ENCODE measurements around the gene SERPINA5. TPM values are rescaled to one million over a fixed set of nuclear protein-coding genes. Genes with fewer than 3 reads are reported as not detected.

Gene SERPINA5
- total RNA-seq, 4 donors from 2014 or later = 6.5 to 28.0 (median 10.2) TPM

DNA sequence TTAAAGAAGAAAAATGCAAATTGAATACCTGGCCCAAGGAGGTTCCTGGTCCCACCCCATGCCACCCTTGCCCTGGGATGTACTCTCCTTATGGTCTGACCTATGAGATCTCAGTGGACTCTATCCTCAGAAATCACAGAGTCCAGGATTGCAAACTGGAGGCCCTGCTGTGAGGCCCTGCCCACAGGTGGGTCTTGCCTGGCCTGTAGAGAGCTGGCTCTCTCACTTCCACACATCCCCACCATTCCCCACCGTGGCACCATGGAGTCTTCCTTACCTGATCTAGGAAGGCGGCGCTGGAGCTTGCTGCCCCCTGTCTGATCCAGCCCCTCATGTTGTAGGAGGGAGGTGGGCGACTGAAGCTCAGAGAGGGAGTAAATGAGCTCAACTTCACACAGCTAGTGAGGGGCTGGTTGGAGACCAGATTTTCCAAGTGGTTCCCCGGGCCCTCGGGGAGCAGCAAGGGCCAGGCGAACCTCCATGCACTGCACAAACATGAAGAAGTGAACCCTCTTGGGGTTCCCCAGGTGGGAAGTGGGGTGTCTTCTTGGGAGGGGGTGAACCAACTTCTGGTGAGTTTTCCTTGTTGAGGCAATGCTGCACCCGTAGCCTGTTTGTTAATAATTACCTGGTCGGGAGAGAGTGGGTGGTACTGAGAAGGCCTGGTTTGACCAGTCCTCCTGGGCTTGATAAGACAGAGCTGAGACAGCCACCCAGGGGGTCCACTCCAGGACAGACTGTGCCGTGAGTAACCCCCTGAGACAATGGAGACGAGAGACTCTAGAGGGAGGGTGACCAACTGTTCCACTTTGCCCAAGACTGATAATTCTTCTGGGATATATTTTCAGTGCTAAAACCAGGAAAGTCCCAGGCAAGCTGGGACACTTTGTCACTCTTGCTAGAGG lies 20.2 kb upstream of the SERPINA5 start, which contains the start of gene SERPINA4:
TSS of gene SERPINA4 (plus strand) at position 692 of the 905 bp plus-strand sequence. CDS start 2,041 bp downstream, outside the sequence.
- H3K27me3 ChIP-seq = no peaks in the 10 kb centered on the region
- 88 to 91% methylated on average over 11 of the region's 11 CpGs for WGBS, 2 donors
- no peak within 1 kb of the TSS for H3K4me3 ChIP-seq
- H3K9me3 ChIP-seq = peaks cover 0 to 5% (median 0%) of the 10 kb centered on the region in 4 donors
- TF ChIP-seq EP300 (IDR thresholded peaks at IDR 0.05) (no peak), CTCF (IDR thresholded peaks at IDR 0.05) (no peak), POLR2A (IDR thresholded peaks at IDR 0.05) (no peak)
- H3K27ac ChIP-seq = no peak within 1 kb of the TSS
- no peaks in the 10 kb centered on the region for H3K36me3 ChIP-seq
- H3K4me1 ChIP-seq = no peaks in the 10 kb centered on the region
- no peak for DNase-seq (ENCODE audit: low spot score in 2 of 2)

DNA sequence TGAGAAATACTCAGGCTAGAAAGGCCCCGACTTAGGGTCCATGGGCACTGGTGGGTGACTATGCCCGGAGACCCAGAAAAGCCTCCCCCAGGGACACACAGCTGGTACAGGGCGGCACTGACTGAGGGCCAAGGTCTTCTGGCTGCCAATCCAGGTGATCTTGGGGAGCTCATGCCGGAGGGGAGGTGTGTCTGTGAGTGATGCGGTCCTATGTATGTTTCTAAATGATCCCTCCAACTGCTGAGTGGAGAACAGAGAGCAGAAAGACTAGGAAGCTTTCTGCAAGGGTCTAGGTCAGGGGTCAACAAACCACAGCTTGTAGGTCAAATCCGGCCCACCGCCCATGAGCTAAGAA lies 19.6 kb upstream of the SERPINA5 start:
- DNase-seq (ENCODE audit: low spot score in 2 of 2) = no peak
- Histone ChIP-seq H3K27ac (no peak overlapping the region), H3K9me3 (peaks cover 0 to 1% (median 0%) of the 10 kb centered on the region in 4 donors), H3K27me3 (no peaks in the 10 kb centered on the region), H3K4me3 (no peak overlapping the region), H3K36me3 (no peaks in the 10 kb centered on the region), H3K4me1 (no peaks in the 10 kb centered on the region)
- TF ChIP-seq POLR2A (IDR thresholded peaks at IDR 0.05) (no peak), CTCF (IDR thresholded peaks at IDR 0.05) (no peak), EP300 (IDR thresholded peaks at IDR 0.05) (no peak)
- 86 to 91% methylated on average over 7 of the region's 7 CpGs for WGBS, 2 donors

DNA sequence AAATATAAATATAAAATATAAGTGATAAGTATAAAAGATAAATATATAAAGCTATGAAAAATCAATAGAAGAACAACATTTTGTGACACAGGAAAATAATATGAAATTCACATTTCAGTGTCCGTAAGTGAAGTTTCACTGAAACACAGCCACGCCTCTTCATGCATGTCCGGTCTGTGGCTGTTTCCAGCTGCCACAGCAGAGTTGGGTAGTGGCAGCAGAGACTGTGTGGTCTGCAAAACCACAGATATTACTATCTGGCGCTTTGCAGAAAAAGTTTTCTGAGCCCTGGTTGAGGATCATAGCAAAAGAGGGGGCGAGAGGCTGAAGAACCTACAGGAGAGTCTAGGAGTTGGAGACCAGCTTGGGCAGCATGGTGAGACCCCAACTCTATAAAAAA lies 19.2 kb upstream of the SERPINA5 start:
- no peak for DNase-seq (ENCODE audit: low spot score in 2 of 2)
- Histone ChIP-seq H3K27me3 (no peaks in the 10 kb centered on the region), H3K4me1 (no peaks in the 10 kb centered on the region), H3K27ac (no peak overlapping the region), H3K36me3 (no peaks in the 10 kb centered on the region), H3K9me3 (no peaks in the 10 kb centered on the region), H3K4me3 (no peak overlapping the region)
- WGBS, 2 donors = 89 to 91% methylated on average over 5 of the region's 5 CpGs
- TF ChIP-seq POLR2A (IDR thresholded peaks at IDR 0.05) (no peak), EP300 (IDR thresholded peaks at IDR 0.05) (no peak), CTCF (IDR thresholded peaks at IDR 0.05) (no peak)

DNA sequence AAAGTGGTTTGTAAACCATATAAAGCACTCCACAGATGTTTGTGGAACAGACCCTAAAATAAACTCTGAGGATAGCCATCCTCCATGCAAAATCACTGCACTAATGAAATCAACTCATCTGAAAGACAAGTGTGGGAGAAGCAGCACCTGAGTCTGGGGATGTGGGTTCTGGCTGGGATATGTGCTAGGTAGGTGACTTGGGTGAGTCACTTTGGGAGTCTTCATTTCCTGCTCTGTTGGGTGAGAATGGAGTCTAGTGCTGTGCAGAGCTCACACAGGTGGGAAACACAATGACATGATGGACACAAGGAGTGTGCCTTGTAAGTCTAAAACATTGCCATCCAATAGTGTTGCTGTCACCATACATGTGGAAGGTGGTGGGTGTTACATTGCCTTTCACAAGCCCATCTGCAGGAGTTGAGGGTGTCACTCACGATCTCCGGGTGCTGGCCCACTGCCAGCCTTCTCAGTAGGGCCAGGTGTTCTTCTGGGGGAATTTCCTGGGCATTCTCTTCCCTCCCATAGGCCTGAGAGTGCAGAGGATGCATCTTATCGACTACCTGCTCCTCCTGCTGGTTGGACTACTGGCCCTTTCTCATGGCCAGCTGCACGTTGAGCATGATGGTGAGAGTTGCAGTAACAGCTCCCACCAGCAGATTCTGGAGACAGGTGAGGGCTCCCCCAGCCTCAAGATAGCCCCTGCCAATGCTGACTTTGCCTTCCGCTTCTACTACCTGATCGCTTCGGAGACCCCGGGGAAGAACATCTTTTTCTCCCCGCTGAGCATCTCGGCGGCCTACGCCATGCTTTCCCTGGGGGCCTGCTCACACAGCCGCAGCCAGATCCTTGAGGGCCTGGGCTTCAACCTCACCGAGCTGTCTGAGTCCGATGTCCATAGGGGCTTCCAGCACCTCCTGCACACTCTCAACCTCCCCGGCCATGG lies 18.0 kb upstream of the SERPINA5 start:
- no peak for DNase-seq (ENCODE audit: low spot score in 2 of 2)
- 91% methylated on average over 14 to 16 of the region's 16 CpGs for WGBS, 2 donors
- Histone ChIP-seq H3K27ac (no peak overlapping the region), H3K9me3 (no peaks in the 10 kb centered on the region), H3K4me3 (no peak overlapping the region), H3K4me1 (no peaks in the 10 kb centered on the region), H3K27me3 (no peaks in the 10 kb centered on the region), H3K36me3 (no peaks in the 10 kb centered on the region)
- TF ChIP-seq EP300 (IDR thresholded peaks at IDR 0.05) = no peak
- TF ChIP-seq POLR2A (IDR thresholded peaks at IDR 0.05) = no peak
- no peak for TF ChIP-seq CTCF (IDR thresholded peaks at IDR 0.05)
